Activated naive CD8-positive, alpha-beta T cell treated with anti-CD3 and anti-CD28 coated beads, Interleukin-2, amount 50 U/mL, for 16 hours (primary cell): ENCODE measurements around the gene ENOSF1.
"Not testable (repeated sequence)": the region's sequence is repeated elsewhere in the genome, so short reads cannot be mapped to it uniquely, and the experiment has no call there.

Source experiments
- DNase-seq: peaks from one replicate; pipeline ENCODE4 v3.0.0-alpha.2; 2020; ENCODE audit warnings: low read depth, low spot score

Gene ENOSF1

DNA sequence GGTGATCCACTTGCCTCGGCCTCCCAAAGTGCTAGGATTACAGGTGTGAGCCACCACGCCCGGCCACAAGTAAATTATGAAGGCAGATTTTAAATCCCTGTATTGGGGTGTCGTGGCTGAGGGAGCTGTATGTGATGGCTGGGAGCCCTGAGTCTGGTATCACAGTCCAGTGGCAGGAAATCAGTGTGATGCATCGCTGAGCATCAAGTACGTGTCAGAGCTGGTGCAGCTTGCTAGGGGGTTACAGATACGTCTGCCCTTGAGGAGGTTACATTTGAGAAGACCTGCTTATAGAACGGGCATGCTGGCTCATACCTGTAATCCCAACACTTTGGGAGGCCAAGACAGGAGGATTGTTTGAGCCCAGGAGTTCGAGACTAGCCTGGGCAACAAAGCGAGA lies 4.3 kb downstream of the ENOSF1 start:
- DNase-seq, result no peak

DNA sequence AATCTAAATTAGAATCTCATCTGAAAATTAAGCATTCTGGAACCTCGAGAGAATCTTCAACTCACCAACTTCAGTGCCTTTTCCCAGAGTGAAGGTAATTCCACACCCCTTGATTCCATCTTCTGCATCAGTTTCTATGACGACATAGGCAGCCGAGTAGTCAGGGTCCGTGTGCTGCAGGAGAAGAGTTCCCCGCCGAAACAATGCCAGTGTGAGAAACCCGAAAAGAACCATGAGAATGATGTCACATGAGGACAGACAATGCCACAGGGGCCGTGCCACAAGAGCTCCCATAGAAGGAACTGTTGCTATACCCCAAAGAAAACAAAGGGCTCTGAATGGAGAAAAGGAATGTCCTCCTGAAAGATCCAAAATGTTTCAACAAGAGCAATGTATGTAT lies 6.0 kb downstream of the ENOSF1 start:
- no peak for DNase-seq

- no peak for DNase-seq
These were observed 9.0 kb downstream of the ENOSF1 start for GRCh38 chr18:703213-703967.

- DNase-seq, result no peak
These were observed 14.6 kb downstream of the ENOSF1 start for GRCh38 chr18:697800-698199.

DNA sequence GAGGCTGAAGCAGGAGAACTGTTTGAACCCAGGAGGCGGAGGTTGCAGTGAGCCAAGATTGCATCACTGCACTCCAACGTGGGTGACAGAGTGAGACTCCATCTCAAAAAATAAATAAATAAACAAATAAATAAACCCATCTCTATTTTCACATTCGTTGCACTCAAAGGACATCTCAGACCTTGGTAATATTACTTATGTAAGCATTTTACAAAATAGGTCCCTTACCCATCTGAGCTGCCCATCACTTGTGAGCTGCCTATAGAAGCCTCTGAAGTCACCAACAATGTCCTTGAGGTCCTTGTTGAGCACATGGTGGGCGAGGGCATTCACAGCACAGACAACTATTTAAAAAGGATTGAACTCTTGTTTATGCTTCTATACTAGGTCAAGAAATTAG lies 15.4 kb downstream of the ENOSF1 start:
- DNase-seq, result no peak

GRCh38 chr18:693466-694187 lies 18.8 kb downstream of the ENOSF1 start:
- DNase-seq, result no peak

DNA sequence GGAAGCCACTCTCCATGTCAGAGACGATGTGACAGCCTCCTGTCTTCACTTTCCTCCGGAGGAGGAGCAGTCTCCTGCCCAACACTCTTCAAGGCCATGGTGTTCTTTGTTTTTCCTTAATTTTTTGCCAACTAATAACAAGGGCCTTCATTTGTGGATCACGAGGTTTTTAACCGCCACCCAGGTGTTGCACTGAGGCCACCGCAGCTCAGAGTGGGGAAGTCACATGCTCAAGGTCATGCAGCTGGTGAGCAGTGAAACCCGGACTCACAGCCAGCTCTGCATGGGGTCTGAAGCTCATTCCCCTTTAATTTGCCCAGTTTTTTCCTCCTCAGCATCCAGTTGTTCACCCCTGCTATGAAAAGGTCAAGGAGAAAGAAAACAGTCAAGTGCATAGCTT lies 19.6 kb downstream of the ENOSF1 start:
- no peak for DNase-seq

- DNase-seq, result no peak
These were observed 24.1 kb downstream of the ENOSF1 start for GRCh38 chr18:688323-688722.

- DNase-seq, result no peak
These were observed 25.9 kb downstream of the ENOSF1 start for GRCh38 chr18:686339-687111.

GRCh38 chr18:685438-685837 lies 27.0 kb downstream of the ENOSF1 start:
- no peak for DNase-seq

DNA sequence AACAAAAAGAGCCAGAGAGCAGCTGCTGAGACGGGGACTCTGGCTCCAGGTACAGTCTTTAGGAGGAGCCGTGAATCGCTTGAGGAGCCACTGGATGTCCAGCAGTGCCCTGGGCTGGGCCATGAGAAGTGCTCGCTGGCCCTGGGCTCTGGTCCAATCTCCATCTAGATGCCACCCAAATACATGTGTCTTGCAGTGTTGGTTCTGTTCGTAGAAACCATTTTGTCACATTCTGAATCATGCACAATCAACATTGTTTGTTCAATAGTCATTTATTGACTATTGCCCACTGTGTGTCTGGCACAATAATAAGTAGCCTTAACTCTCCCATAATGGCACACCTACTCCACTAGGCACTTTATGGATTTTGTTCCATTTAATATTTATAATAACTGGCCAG lies 28.9 kb downstream of the ENOSF1 start:
- DNase-seq, result no peak

DNA sequence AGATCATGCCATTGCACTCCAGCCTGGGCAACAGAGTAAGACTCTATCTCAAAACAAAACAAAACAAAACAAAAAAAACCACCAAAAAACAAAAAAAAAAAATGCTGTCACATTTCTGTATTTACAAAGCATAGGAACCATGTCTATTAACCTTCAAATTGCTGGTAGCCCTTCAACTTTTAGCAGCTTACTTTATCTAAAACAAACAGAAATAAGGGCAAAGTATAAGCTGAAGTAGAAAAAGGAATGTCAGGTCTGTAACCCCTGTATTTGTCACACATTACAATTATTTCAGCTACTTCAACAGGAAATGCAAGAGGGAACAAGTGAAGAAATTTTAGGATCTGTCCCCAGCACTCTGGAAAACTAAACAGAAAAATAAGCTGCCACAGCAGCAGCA lies 29.6 kb downstream of the ENOSF1 start:
- DNase-seq, result no peak

DNA sequence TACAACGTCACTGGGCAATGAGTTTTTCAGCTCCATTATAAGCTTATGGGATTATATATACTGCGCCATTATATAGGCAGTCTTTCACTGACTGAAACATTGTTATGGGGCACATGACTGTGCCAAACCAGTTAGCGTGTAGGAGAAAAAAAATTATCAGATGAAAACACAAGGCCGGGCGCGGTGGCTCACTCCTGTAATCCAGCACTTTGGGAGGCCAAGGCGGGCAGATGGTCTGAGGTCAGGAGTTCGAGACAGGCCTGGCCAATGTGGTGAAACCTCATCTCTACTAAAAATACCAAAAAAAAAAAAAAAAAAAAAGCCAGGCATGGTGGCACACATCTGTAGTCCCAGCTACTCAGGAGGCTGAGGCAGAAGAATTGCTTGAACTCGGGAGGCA lies 30.0 kb downstream of the ENOSF1 start:
- not testable (repeated sequence) for DNase-seq

DNA sequence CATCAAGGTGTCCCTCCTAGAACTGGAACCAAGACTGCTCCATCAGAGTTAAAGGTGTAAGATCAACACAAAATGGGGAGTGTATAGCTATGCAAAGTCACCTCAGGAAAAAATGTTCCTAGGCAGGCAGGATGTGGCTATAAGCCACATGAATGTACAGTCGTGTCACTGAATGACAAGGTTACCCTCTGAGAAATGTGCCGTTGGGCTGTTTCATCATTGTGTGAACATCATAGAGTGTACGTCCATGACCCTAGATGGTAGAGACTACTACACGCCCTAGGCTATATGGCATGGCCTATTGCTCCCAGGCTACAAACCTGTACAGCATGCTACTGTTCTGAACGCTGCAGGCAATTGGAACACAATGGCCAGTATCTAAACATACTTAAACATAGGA lies 30.4 kb downstream of the ENOSF1 start:
- DNase-seq, result no peak

- no peak for DNase-seq
These were observed 32.0 kb downstream of the ENOSF1 start for GRCh38 chr18:680392-680791.

DNA sequence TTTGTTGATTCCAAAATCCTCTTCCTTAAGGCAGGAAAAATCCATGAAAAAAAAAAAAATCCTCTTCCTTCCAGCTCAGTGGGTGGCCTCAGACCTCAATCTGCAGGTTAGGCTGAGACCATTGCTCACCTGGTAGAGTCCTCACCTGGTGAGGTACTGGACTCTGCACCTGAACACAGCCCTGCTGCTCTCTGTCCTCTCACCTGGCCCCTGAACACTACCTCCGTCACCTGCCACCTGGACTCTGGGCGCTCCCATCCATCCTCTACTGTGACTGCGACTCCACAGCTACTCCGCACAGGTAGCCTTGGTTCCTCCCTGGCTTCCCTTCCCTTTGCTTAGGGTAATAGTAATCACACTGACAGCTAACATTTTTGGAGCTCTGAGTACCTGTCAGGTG lies 32.9 kb downstream of the ENOSF1 start:
- no peak for DNase-seq

- DNase-seq, result no peak
These were observed 33.8 kb downstream of the ENOSF1 start for GRCh38 chr18:678482-679182.

GRCh38 chr18:677951-678381 lies 34.5 kb downstream of the ENOSF1 start:
- no peak for DNase-seq

DNA sequence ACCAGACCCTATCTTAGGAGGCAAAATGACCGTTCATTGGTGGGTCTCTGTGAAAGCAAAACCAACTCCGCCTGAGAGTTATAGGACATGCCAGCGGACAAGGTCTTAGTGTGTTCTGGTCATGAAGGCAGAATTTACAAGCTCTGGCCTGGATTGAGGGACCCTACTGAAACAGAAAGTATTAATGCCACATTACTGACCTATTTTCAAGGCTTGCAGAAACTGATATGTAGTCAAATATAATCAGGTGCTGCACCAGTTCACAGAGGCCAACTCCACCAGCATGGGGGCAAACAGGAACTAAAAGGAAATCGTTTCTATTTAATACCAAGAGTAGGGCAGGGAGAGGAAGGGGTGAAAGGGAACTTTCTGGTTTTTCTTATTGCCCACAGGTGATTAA lies 35.3 kb downstream of the ENOSF1 start:
- no peak for DNase-seq

DNA sequence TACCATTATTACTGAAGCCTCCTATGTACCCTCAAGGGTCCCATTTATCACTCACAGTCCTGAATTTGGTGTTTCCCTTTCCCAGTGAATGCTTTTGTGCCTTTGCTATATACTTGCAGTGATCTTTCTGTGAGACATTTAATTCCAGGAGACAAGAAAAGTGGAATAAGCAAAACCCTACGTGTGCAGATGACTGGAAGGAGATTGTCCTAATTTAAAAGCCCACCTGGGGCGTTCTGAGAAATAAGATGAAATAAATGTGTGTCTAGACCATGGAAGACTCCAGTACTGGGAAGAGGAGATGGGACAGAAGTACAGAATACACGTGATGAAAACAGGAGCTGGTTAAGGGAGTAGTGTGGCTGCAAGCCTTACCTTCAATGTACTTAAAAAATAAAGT lies 35.7 kb downstream of the ENOSF1 start:
- no peak for DNase-seq

GRCh38 chr18:676069-676468 lies 36.4 kb downstream of the ENOSF1 start:
- no peak for DNase-seq

GRCh38 chr18:675307-675706 lies 37.1 kb downstream of the ENOSF1 start:
- no peak for DNase-seq
